H1 (cell line): ENCODE measurements around the gene LILRB3. TPM values are rescaled to one million over a fixed set of nuclear protein-coding genes. Genes with fewer than 3 reads are reported as not detected.
A peak's percentile ranks its signal among the peaks of the same experiment; 100 is the strongest.

ENCODE experiments used
- CTCF ChIA-PET: fragments of 300-600 bp; sonication (Branson Sonifier 250); formaldehyde crosslinking; loops from one replicate; lab custom pipeline; 2021; ENCODE audit not compliant: partially characterized antibody; lab: Charles Lee
- POLR2A ChIA-PET: fragments of 300-600 bp; sonication (Branson Sonifier 250); formaldehyde crosslinking; loops from one replicate; lab custom pipeline; 2021; ENCODE audit warnings: inconsistent platforms; ENCODE audit not compliant: partially characterized antibody; lab: Charles Lee
- DNase-seq, 2 experiments: peaks; one replicate each; pipeline versions ENCODE4 v3.0.0 to v3.0.0-alpha.2; 2010 to 2022; ENCODE audit warnings: low spot score in 2 of 2, low read depth in 1 of 2, mixed read lengths in 1 of 2
- FAIRE-seq: peaks from 2 replicates; lab custom pipeline; 2011; peaks lifted over from hg19 to GRCh38; lab: Jason Lieb, UNC
- H2AFZ ChIP-seq: 2 replicates; pipeline ENCODE4 v1.8.1; 2012; ENCODE audit warnings: low read length, inconsistent platforms
- H2AK5ac ChIP-seq: 2 replicates; pipeline ENCODE4 v1.6.1; 2013; ENCODE audit warnings: low read depth, low read length
- H2BK120ac ChIP-seq: replicated peaks from 2 replicates; pipeline ENCODE3; 2013; ENCODE audit warnings: low read depth, low read length, inconsistent platforms
- H2BK12ac ChIP-seq: 2 replicates; pipeline ENCODE4 v1.6.1; 2013; ENCODE audit warnings: low read depth, low read length
- H2BK15ac ChIP-seq: 2 replicates; pipeline ENCODE4 v1.6.1; 2013; ENCODE audit warnings: low read length
- H2BK20ac ChIP-seq: 2 replicates; pipeline ENCODE4 v1.6.1; 2013; ENCODE audit warnings: low read length
- H2BK5ac ChIP-seq: 2 replicates; pipeline ENCODE4 v1.6.1; 2013; ENCODE audit warnings: low read depth, low read length
- H3K14ac ChIP-seq: 2 replicates; pipeline ENCODE4 v1.6.1; 2013; ENCODE audit warnings: inconsistent platforms; ENCODE audit not compliant: insufficient read length
- H3K18ac ChIP-seq: 2 replicates; pipeline ENCODE4 v1.6.1; 2013; ENCODE audit warnings: low read length; ENCODE audit errors: extremely low read depth
- H3K23ac ChIP-seq: 2 replicates; pipeline ENCODE4 v1.6.1; 2013; ENCODE audit warnings: inconsistent platforms; ENCODE audit not compliant: insufficient read length
- H3K23me2 ChIP-seq: 2 replicates; pipeline ENCODE4 v1.6.1; 2013; ENCODE audit warnings: low read depth, low read length
- H3K27ac ChIP-seq: 2 replicates; pipeline ENCODE4 v1.6.1; 2011; ENCODE audit warnings: low read depth, low read length, inconsistent platforms
- H3K27me3 ChIP-seq, 4 experiments: replicated peaks in 1 of 4; 1 replicate in 1 of 4; 2 replicates in 3 of 4; pipeline versions ENCODE4 v1.6.1 to v1.8.1; 2011 to 2013; ENCODE audit warnings: low read length in 3 of 4, mild to moderate bottlenecking in 3 of 4, inconsistent platforms in 2 of 4, mixed read lengths in 2 of 4, moderate library complexity in 1 of 4; ENCODE audit not compliant: control insufficient read depth in 3 of 4, insufficient read depth in 3 of 4; ENCODE audit errors: extremely low read depth in 1 of 4
- H3K36me3 ChIP-seq, 4 experiments: 2 replicates each; pipeline versions ENCODE4 v1.6.1 to v1.8.1; 2011 to 2013; ENCODE audit warnings: mild to moderate bottlenecking in 4 of 4, low read length in 3 of 4, moderate library complexity in 2 of 4, control low read depth in 1 of 4, inconsistent platforms in 1 of 4; ENCODE audit not compliant: insufficient read depth in 4 of 4, control insufficient read depth in 2 of 4
- H3K4ac ChIP-seq: replicated peaks from 2 replicates; pipeline ENCODE3; 2013; ENCODE audit warnings: low read length, low read depth, mixed read lengths, inconsistent platforms; ENCODE audit not compliant: insufficient read length
- H3K4me1 ChIP-seq, 4 experiments: replicated peaks in 1 of 4; 1 replicate in 1 of 4; 2 replicates in 3 of 4; pipeline versions ENCODE4 v1.6.1 to v1.8.1; 2011 to 2013; ENCODE audit warnings: low read length in 3 of 4, inconsistent platforms in 2 of 4, mixed read lengths in 1 of 4; ENCODE audit not compliant: insufficient read depth in 4 of 4, control insufficient read depth in 3 of 4
- H3K4me2 ChIP-seq, 2 experiments: 2 replicates each; pipeline versions ENCODE4 v1.6.1 to v1.8.1; 2011 to 2013; ENCODE audit warnings: low read depth in 2 of 2, low read length in 2 of 2, control low read depth in 1 of 2, inconsistent platforms in 1 of 2, mild to moderate bottlenecking in 1 of 2; ENCODE audit not compliant: insufficient read depth in 1 of 2
- H3K4me3 ChIP-seq, 4 experiments: fragments of 200-600, 300-600 bp in 1 of 4; sonication (generic), shearing (Covaris generic), sonication (Bioruptor Twin) in 1 of 4; 2 replicates each; pipeline versions ENCODE4 v1.5.1 to v1.8.1; 2011 to 2016; ENCODE audit warnings: low read length in 4 of 4, low read depth in 3 of 4, control low read depth in 2 of 4, inconsistent platforms in 2 of 4, mild to moderate bottlenecking in 2 of 4, mixed read lengths in 1 of 4, moderate library complexity in 1 of 4; ENCODE audit not compliant: insufficient read depth in 2 of 4; ENCODE audit errors: extremely low read depth in 1 of 4
- H3K56ac ChIP-seq: replicated peaks from 2 replicates; pipeline ENCODE3; 2013; ENCODE audit warnings: low read depth, mild to moderate bottlenecking, mixed read lengths, low read length, inconsistent platforms; ENCODE audit not compliant: insufficient read length
- H3K79me1 ChIP-seq: 2 replicates; pipeline ENCODE4 v1.6.1; 2013; ENCODE audit warnings: low read depth, low read length, control low read depth
- H3K79me2 ChIP-seq, 2 experiments: 2 replicates each; pipeline versions ENCODE4 v1.6.1 to v1.8.1; 2012 to 2013; ENCODE audit warnings: low read length in 2 of 2, mild to moderate bottlenecking in 2 of 2, inconsistent platforms in 1 of 2; ENCODE audit not compliant: insufficient read depth in 2 of 2, control insufficient read depth in 1 of 2
- H3K9ac ChIP-seq, 4 experiments: replicated peaks in 1 of 4; 1 replicate in 1 of 4; 2 replicates in 3 of 4; pipeline versions ENCODE4 v1.6.1 to v1.8.1; 2011 to 2013; ENCODE audit warnings: low read depth in 3 of 4, low read length in 3 of 4, control low read depth in 2 of 4, mild to moderate bottlenecking in 2 of 4, moderate library complexity in 2 of 4, inconsistent platforms in 1 of 4; ENCODE audit errors: extremely low read depth in 1 of 4
- H3K9me3 ChIP-seq, 2 experiments: 2 replicates each; pipeline versions ENCODE4 v1.6.1 to v1.8.1; 2012 to 2013; ENCODE audit warnings: mild to moderate bottlenecking in 2 of 2, moderate library complexity in 2 of 2, control low read depth in 1 of 2, inconsistent platforms in 1 of 2, low read depth in 1 of 2, low read length in 1 of 2, mixed read lengths in 1 of 2; ENCODE audit not compliant: insufficient read depth in 2 of 2
- H4K20me1 ChIP-seq, 2 experiments: replicated peaks in 1 of 2; 2 replicates each; pipeline versions ENCODE3 to v1.8.1; 2011 to 2013; ENCODE audit warnings: inconsistent platforms in 2 of 2, low read length in 2 of 2, mild to moderate bottlenecking in 1 of 2; ENCODE audit not compliant: insufficient read depth in 2 of 2, control insufficient read depth in 1 of 2
- H4K5ac ChIP-seq: 2 replicates; pipeline ENCODE4 v1.6.1; 2013; ENCODE audit warnings: low read length, low read depth, mixed read lengths, inconsistent platforms; ENCODE audit not compliant: insufficient read length
- H4K8ac ChIP-seq: 2 replicates; pipeline ENCODE4 v1.8.0; 2013; ENCODE audit warnings: mild to moderate bottlenecking, moderate library complexity, low read length, inconsistent platforms; ENCODE audit not compliant: insufficient read depth; ENCODE audit errors: extremely low read depth
- H4K91ac ChIP-seq: replicated peaks from 2 replicates; pipeline ENCODE3; 2013; ENCODE audit warnings: low read length, mixed read lengths, inconsistent platforms; ENCODE audit not compliant: insufficient read length
- BCL11A ChIP-seq, 2 experiments: IDR thresholded peaks; one replicate each; pipeline ENCODE4 v1.6.1; 2011; ENCODE audit warnings: low read depth in 2 of 2, low read length in 2 of 2, mild to moderate bottlenecking in 2 of 2
- POLR2A ChIP-seq, 2 experiments: IDR thresholded peaks; 1 replicate in 1 of 2; 2 replicates in 1 of 2; pipeline ENCODE4 v1.6.1; 2011; ENCODE audit warnings: low read depth in 2 of 2, low read length in 2 of 2, mild to moderate bottlenecking in 2 of 2; ENCODE audit errors: control extremely low read depth in 1 of 2
- POLR2AphosphoS5 ChIP-seq: IDR thresholded peaks from 2 replicates; pipeline ENCODE4 v1.6.1; 2011; ENCODE audit warnings: low read depth, low read length
- SP4 ChIP-seq: IDR thresholded peaks from 2 replicates; pipeline ENCODE4 v1.6.1; 2012; ENCODE audit warnings: low read length, inconsistent platforms
- TAF7 ChIP-seq: optimal IDR thresholded peaks from 2 replicates; pipeline ENCODE3; 2011; ENCODE audit warnings: low read depth, mild to moderate bottlenecking, inconsistent platforms, low read length, moderate library complexity, borderline replicate concordance
- WGBS, 2 experiments: shearing (Covaris generic) in 1 of 2; methylation state at CpG; one replicate each; pipeline versions ENCODE4 v1.1.6 to v1.1.7; 2013 to 2015; ENCODE audit warnings: low lambda C conversion rate in 2 of 2, mixed read lengths in 2 of 2, inconsistent platforms in 1 of 2, low coverage in 1 of 2, missing lambda C conversion rate in 1 of 2; ENCODE audit not compliant: insufficient replicate concordance in 2 of 2, insufficient coverage in 1 of 2, insufficient read length in 1 of 2; ENCODE audit errors: extremely low coverage in 1 of 2, missing lambda C conversion rate in 1 of 2; 5-methylcytosine and 5-hydroxymethylcytosine counted together
- polyA plus RNA-seq, 7 experiments: library from polyadenylated mRNA; depleted of rRNA in 3 of 7; stranded (reverse) in 5 of 7; unstranded in 2 of 7; fragments of >200 nt in 5 of 7; fragments of 200-250 nt in 2 of 7; gene quantifications; 1 replicate in 5 of 7; 2 replicates in 1 of 7; 4 replicates in 1 of 7; pipeline versions ENCODE4 v1.2.1 to v1.2.3, GENCODE V29; 2011 to 2013; ENCODE audit warnings: missing spikeins in 2 of 7, mixed read lengths in 2 of 7
- total RNA-seq: library from RNA; stranded (reverse); fragmentation: NEBNext Ultra II Directional; extraction: Animal tissue kit (Norgen Biotek cat#: 25700); gene quantifications from 2 replicates; pipeline ENCODE4 v1.2.1, GENCODE V29; 2021

Gene LILRB3
- total and polyA plus RNA-seq, 2 of the 8 experiments (the other 6 are each of a cell fraction or from before 2014, with no cell fraction given), result not detected

- Histone ChIP-seq H3K79me2 (peaks cover 32 to 64% of the 10 kb centered on the region in 2 experiments), H3K23ac (no peak overlapping the region), H3K14ac (no peak overlapping the region), H3K79me1 (peaks cover 20% of the 10 kb centered on the region), H3K18ac (no peak overlapping the region), H3K36me3 (peaks cover 46 to 70% (median 62%) of the 10 kb centered on the region in 4 experiments), H3K56ac (no peak overlapping the region), H3K27me3 (no peaks in the 10 kb centered on the region), H4K5ac (no peak overlapping the region), H3K4me1 (peaks cover 12 to 25% (median 17%) of the 10 kb centered on the region in 4 experiments), H3K9ac (peak overlapping the region; percentile 20 to 81 (median 64); a peak in 4 of 7 replicates), H4K20me1 (peaks cover 55 to 58% of the 10 kb centered on the region in 2 experiments), H3K4me3 (peak overlapping the region in 3 of 4 experiments; percentile 7 to 96 (median 81); a peak in 4 of 8 replicates), H2AK5ac (no peak overlapping the region), H2BK20ac (no peak overlapping the region), H3K4ac (no peak overlapping the region), H2BK12ac (no peak overlapping the region), H2BK120ac (no peak overlapping the region), H3K9me3 (no peaks in the 10 kb centered on the region), H3K23me2 (peaks cover 20% of the 10 kb centered on the region), H4K8ac (no peak overlapping the region), H4K91ac (no peak overlapping the region), H3K27ac (no peak overlapping the region), H3K4me2 (peak overlapping the region; percentile 60 to 90), H2BK5ac (no peak overlapping the region), H2BK15ac (no peak overlapping the region), H2AFZ (no peak overlapping the region)
- CTCF ChIA-PET, result interaction anchor here (0.5 to 2.9 kb wide), 4 partner anchors 30 to 114 kb away, joined by 3 to 7 read pairs (median 4); partner anchors contain the start of gene TMC4
- FAIRE-seq, result no peak
- DNase-seq, result no peak
- TF ChIP-seq BCL11A (IDR thresholded peaks at IDR 0.05; ENCODE audit: low read depth in 2 of 2, low read length in 2 of 2) (no peak), POLR2A (IDR thresholded peaks at IDR 0.05; ENCODE audit: control extremely low read depth in 1 of 2, low read depth in 2 of 2, low read length in 2 of 2) (peak in 1 of 2 experiments; percentile 73; a peak in 2 of 3 replicates), TAF7 (peak; percentile 11), POLR2AphosphoS5 (peak; percentile 56), SP4 (no peak)
- POLR2A ChIA-PET, result interaction anchor here (0.8 to 28.7 kb wide), 15 partner anchors 4 to 261 kb away, joined by 3 to 909 read pairs (median 5); partner anchors contain the start of genes LILRB3, MBOAT7, RPS9 and TMC4
- WGBS, 2 experiments, result 84% methylated on average over 9 of the region's 9 CpGs; no CpG with 5 or more reads in 1 of the 2 experiments
Observed at GRCh38 chr19:54203151-54203611, 19.6 kb downstream of the LILRB3 start.
